Activated B cell treated with CpG ODN at 0.5 μM for 24 hours (primary cell): Measurements from ENCODE around the gene COL5A1. TPM values are rescaled to one million over a fixed set of nuclear protein-coding genes. Genes with fewer than 3 reads are reported as not detected.

Source experiments
- ATAC-seq: fragments of 200-7000 bp; cut with Tn5 transposase; one replicate; pipeline ENCODE4 v1.10.0; 2021; ENCODE audit warnings: low read depth, mild to moderate bottlenecking, moderate library complexity
- CTCF ChIA-PET: fragments of 350-600 bp; sonication (Branson Sonifier 250); formaldehyde crosslinking; loops from one replicate; lab custom pipeline; 2021; ENCODE audit warnings: antibody characterized with exemption; lab: Charles Lee
- POLR2A ChIA-PET: fragments of 350-600 bp; sonication (Branson Sonifier 250); formaldehyde crosslinking; loops from one replicate; lab custom pipeline; 2021; ENCODE audit warnings: antibody characterized with exemption; lab: Charles Lee
- DNase-seq: peaks from one replicate; pipeline ENCODE4 v3.0.0; 2022
- H3K27ac Mint-ChIP-seq: one replicate; pipeline ENCODE4 v1.8.0; 2020; ENCODE audit warnings: mixed read lengths
- H3K27me3 Mint-ChIP-seq: one replicate; pipeline ENCODE4 v1.8.0; 2021; ENCODE audit warnings: mixed read lengths
- H3K36me3 Mint-ChIP-seq: one replicate; pipeline ENCODE4 v1.8.0; 2021; ENCODE audit warnings: low read depth, mixed read lengths
- H3K4me1 Mint-ChIP-seq: one replicate; pipeline ENCODE4 v1.8.0; 2021; ENCODE audit warnings: mixed read lengths
- H3K4me3 Mint-ChIP-seq: one replicate; pipeline ENCODE4 v1.8.0; 2020; ENCODE audit warnings: mild to moderate bottlenecking, mixed read lengths
- H3K9me3 Mint-ChIP-seq: one replicate; pipeline ENCODE4 v1.8.0; 2020; ENCODE audit warnings: mixed read lengths
- CTCF ChIP-seq: fragments of 200-600 bp; IDR thresholded peaks from one replicate; pipeline ENCODE4 v1.8.0; 2022; ENCODE audit warnings: antibody characterized with exemption, mild to moderate bottlenecking
- intact Hi-C: fragments of 100-400 bp; cut with micrococcal nuclease; formaldehyde crosslinking; loops from one replicate; pipeline ENCODE4 v1.15.1; 2024
- total RNA-seq: library from RNA; stranded (reverse); gene quantifications from 2 replicates; pipeline ENCODE4 v1.2.3, GENCODE V29; 2022

COL5A1 gene
- total RNA-seq, 1 donor from 2014 or later = 0.02 TPM

GRCh38 chr9:134594078-134594941, 47.3 kb upstream of the COL5A1 start:
- Mint-ChIP-seq H3K27me3 (peaks cover 6% of the 10 kb centered on the region), H3K4me1 (no peaks in the 10 kb centered on the region), H3K36me3 (no peaks in the 10 kb centered on the region), H3K4me3 (no peak overlapping the region), H3K27ac (no peak overlapping the region), H3K9me3 (no peaks in the 10 kb centered on the region)
- no peak for ATAC-seq
- no peak for DNase-seq
- intact Hi-C loops = no loop called here
- TF ChIP-seq CTCF = no peak
- ChIA-PET POLR2A (no interaction called here), CTCF (no interaction called here)

GRCh38 chr9:134595014-134595413, 46.6 kb upstream of the COL5A1 start:
- intact Hi-C loops = no loop called here
- no peak for TF ChIP-seq CTCF
- DNase-seq = no peak
- Mint-ChIP-seq H3K27ac (no peak overlapping the region), H3K27me3 (peaks cover 2% of the 10 kb centered on the region), H3K9me3 (no peaks in the 10 kb centered on the region), H3K4me3 (no peak overlapping the region), H3K36me3 (no peaks in the 10 kb centered on the region), H3K4me1 (no peaks in the 10 kb centered on the region)
- POLR2A ChIA-PET = no interaction called here
- CTCF ChIA-PET = no interaction called here
- ATAC-seq = no peak

GRCh38 chr9:134597041-134597913, 44.3 kb upstream of the COL5A1 start:
- no peaks in the 10 kb centered on the region for H3K36me3 Mint-ChIP-seq
- intact Hi-C loops = no loop called here
- no peaks in the 10 kb centered on the region for H3K9me3 Mint-ChIP-seq
- no peak for TF ChIP-seq CTCF
- H3K4me3 Mint-ChIP-seq = no peak overlapping the region
- CTCF ChIA-PET = no interaction called here
- ATAC-seq (no peak), DNase-seq (no peak)
- H3K27me3 Mint-ChIP-seq = no peaks in the 10 kb centered on the region
- POLR2A ChIA-PET = no interaction called here
- no peak overlapping the region for H3K27ac Mint-ChIP-seq
- no peaks in the 10 kb centered on the region for H3K4me1 Mint-ChIP-seq

GRCh38 chr9:134597957-134598883, 43.4 kb upstream of the COL5A1 start:
- POLR2A ChIA-PET = no interaction called here
- H3K27me3 Mint-ChIP-seq = no peaks in the 10 kb centered on the region
- intact Hi-C loops = no loop called here
- CTCF ChIA-PET = no interaction called here
- H3K4me3 Mint-ChIP-seq = no peak overlapping the region
- TF ChIP-seq CTCF = no peak
- H3K9me3 Mint-ChIP-seq = no peaks in the 10 kb centered on the region
- ATAC-seq = no peak
- H3K27ac Mint-ChIP-seq = no peak overlapping the region
- H3K4me1 Mint-ChIP-seq = no peaks in the 10 kb centered on the region
- H3K36me3 Mint-ChIP-seq = no peaks in the 10 kb centered on the region
- no peak for DNase-seq
